M059J (cell line): Measurements from ENCODE around the gene PDLIM4. TPM values are rescaled to one million over a fixed set of nuclear protein-coding genes. Genes with fewer than 3 reads are reported as not detected.

ENCODE experiments used
- DNase-seq: peaks from one replicate; pipeline ENCODE4 v3.0.0-alpha.2; 2012; ENCODE audit warnings: low read depth
- total RNA-seq: library from RNA; depleted of rRNA; stranded (reverse); fragments of >200 nt; shearing (Covaris generic); gene quantifications from 2 replicates; pipeline ENCODE4 v1.2.3, GENCODE V29; 2014; rRNA removed

Gene PDLIM4
- total RNA-seq, 1 experiment from 2014 or later: 11.7 TPM

GRCh38 chr5:132308701-132309100 is 51.2 kb downstream of the PDLIM4 start:
- no peak for DNase-seq

GRCh38 chr5:132309679-132310078 is 52.2 kb downstream of the PDLIM4 start:
- peak; percentile 39 for DNase-seq

GRCh38 chr5:132310141-132310834 is 52.8 kb downstream of the PDLIM4 start:
- DNase-seq: no peak

- no peak for DNase-seq
Observed at GRCh38 chr5:132313366-132313765, 55.9 kb downstream of the PDLIM4 start.

- DNase-seq: no peak
Observed at GRCh38 chr5:132313961-132314432, 56.5 kb downstream of the PDLIM4 start.

GRCh38 chr5:132315529-132316067 is 58.1 kb downstream of the PDLIM4 start:
- DNase-seq: no peak

GRCh38 chr5:132319975-132320374 is 62.5 kb downstream of the PDLIM4 start:
- no peak for DNase-seq

GRCh38 chr5:132321109-132321721 is 63.7 kb downstream of the PDLIM4 start:
- DNase-seq: no peak

- no peak for DNase-seq
Observed at GRCh38 chr5:132322266-132322665, 64.8 kb downstream of the PDLIM4 start.

Other genes starting within 250 kb of the PDLIM4 start
- gene ACSL6, start 246.0 kb upstream of the PDLIM4 start, total RNA-seq: not detected in 2 replicates
- gene IL3, start 197.0 kb upstream of the PDLIM4 start, total RNA-seq: not detected in 2 replicates
- gene CSF2, start 183.9 kb upstream of the PDLIM4 start, total RNA-seq: 6.3 and 16.8 TPM in 2 replicates
- 99.6 and 133 TPM in 2 replicates for gene P4HA2, start 29.8 kb upstream of the PDLIM4 start, total RNA-seq
- gene SLC22A4, start 36.7 kb downstream of the PDLIM4 start, total RNA-seq: 6.3 and 7.5 TPM in 2 replicates
- 3.7 and 4.5 TPM in 2 replicates for gene SLC22A5, start 112.0 kb downstream of the PDLIM4 start, total RNA-seq
- 31.7 and 36.1 TPM in 2 replicates for gene IRF1, start 233.1 kb downstream of the PDLIM4 start, total RNA-seq